Measurements from ENCODE around the gene ZNF354C. TPM values are rescaled to one million over a fixed set of nuclear protein-coding genes. Genes with fewer than 3 reads are reported as not detected.

The ZNF354C gene
- total and polyA plus RNA-seq, 2 of the 4 experiments (the other 2 are of a cell fraction) = 1.9 to 5.6 TPM

GRCh38 chr5:179033004-179033580 is 27.1 kb upstream of the ZNF354C start:
- Histone ChIP-seq H3K23ac (ENCODE audit: low read depth, low read length) (no peak overlapping the region), H4K91ac (ENCODE audit: insufficient read depth, low read depth, low read length) (no peak overlapping the region), H3K9me1 (ENCODE audit: insufficient read depth, low read length) (no peaks in the 10 kb centered on the region), H2AFZ (replicated peaks; ENCODE audit: low read length, poor library complexity) (no peak overlapping the region), H3K4me3 (ENCODE audit: insufficient read depth, low read depth, low read length) (no peak overlapping the region), H3K9ac (ENCODE audit: low read depth, low read length) (no peak overlapping the region), H3K36me3 (ENCODE audit: control insufficient read depth, insufficient read depth, low read length) (peaks cover 17% of the 10 kb centered on the region), H4K20me1 (ENCODE audit: insufficient read depth, low read length) (no peaks in the 10 kb centered on the region), H4K5ac (ENCODE audit: low read depth, low read length) (no peak overlapping the region), H3K4ac (ENCODE audit: low read depth, low read length) (no peak overlapping the region), H3K79me1 (ENCODE audit: low read depth in 1 of 2, low read length in 2 of 2) (no peaks in the 10 kb centered on the region), H2AK5ac (ENCODE audit: low read depth, low read length) (no peak overlapping the region), H3K9me3 (ENCODE audit: control insufficient read depth, insufficient read depth, low read length) (peaks cover 55% of the 10 kb centered on the region), H2BK120ac (ENCODE audit: low read depth, low read length) (no peak overlapping the region), H3K4me2 (ENCODE audit: low read depth, low read length) (no peak overlapping the region), H2BK15ac (ENCODE audit: low read depth, low read length) (no peak overlapping the region), H3K56ac (ENCODE audit: extremely low read depth, insufficient read depth, low read length) (no peak overlapping the region), H4K8ac (ENCODE audit: low read depth in 2 of 2, low read length in 2 of 2) (no peak overlapping the region), H2BK5ac (ENCODE audit: low read depth, low read length, poor library complexity, severe bottlenecking) (no peak overlapping the region), H3K27me3 (ENCODE audit: control insufficient read depth, insufficient read depth, low read length) (no peaks in the 10 kb centered on the region), H3K14ac (replicated peaks; ENCODE audit: low read depth, low read length) (no peak overlapping the region), H3K18ac (ENCODE audit: low read depth, low read length) (no peak overlapping the region), H3K4me1 (ENCODE audit: control insufficient read depth, insufficient read depth, low read length) (no peaks in the 10 kb centered on the region), H3K27ac (ENCODE audit: insufficient read depth, low read length) (no peak overlapping the region), H2AK9ac (replicated peaks; ENCODE audit: low read depth, low read length, poor library complexity) (no peak overlapping the region), H2BK20ac (ENCODE audit: low read depth, low read length) (no peak overlapping the region)
- intact Hi-C loops (cut with micrococcal nuclease) (no loop called here), dilution Hi-C loops (cut with HindIII; ENCODE audit: low sequenced_read_pairs, unreplicated experiment) (no loop called here), in situ Hi-C loops (cut with MboI; ENCODE audit: low sequenced_read_pairs) (no loop called here)
- no peak for ATAC-seq (ENCODE audit: low read depth)
- no peak for TF ChIP-seq RCOR1 (IDR thresholded peaks at IDR 0.05; ENCODE audit: insufficient replicate concordance, low read length)
- no peak for TF ChIP-seq MAFK (IDR thresholded peaks at IDR 0.05; ENCODE audit: low read depth, low read length)
- TF ChIP-seq RAD21 (IDR thresholded peaks at IDR 0.05; ENCODE audit: low read length) = no peak
- TF ChIP-seq BHLHE40 (IDR thresholded peaks at IDR 0.05; ENCODE audit: low read depth, low read length) = no peak
- TF ChIP-seq SMC3 (IDR thresholded peaks at IDR 0.05; ENCODE audit: low read depth, low read length) = no peak
- no peak for TF ChIP-seq USF2 (IDR thresholded peaks at IDR 0.05; ENCODE audit: low read depth, low read length)
- no peak for TF ChIP-seq POLR2A (IDR thresholded peaks at IDR 0.05; ENCODE audit: low read depth, low read length)
- no peak for TF ChIP-seq RFX5 (IDR thresholded peaks at IDR 0.05; ENCODE audit: low read depth, low read length)
- TF ChIP-seq CTCF (conservative IDR thresholded peaks at IDR 0.05; ENCODE audit: low read depth, low read length) = no peak
- no peak for TF ChIP-seq MAZ (IDR thresholded peaks at IDR 0.05; ENCODE audit: borderline replicate concordance, low read depth, low read length)
- TF ChIP-seq MXI1 (IDR thresholded peaks at IDR 0.05; ENCODE audit: borderline replicate concordance, low read depth, low read length) = no peak
- TF ChIP-seq ELK1 (IDR thresholded peaks at IDR 0.05; ENCODE audit: borderline replicate concordance, low read depth, low read length) = no peak
- no peak for TF ChIP-seq NFE2L2 (IDR thresholded peaks at IDR 0.05; ENCODE audit: low read depth, low read length)
- TF ChIP-seq CHD1 (IDR thresholded peaks at IDR 0.05; ENCODE audit: low read depth, low read length) = no peak
- ChIA-PET POLR2A (ENCODE audit: unreplicated experiment) (no interaction called here), CTCF (no interaction called here)
- no CpG with 5 or more reads among the region's 7 CpGs for WGBS, 2 experiments (ENCODE audit: extremely low coverage in 2 of 2, insufficient read length in 1 of 2)
- BruUV-seq (replicated peaks) = no TSS peak
- no peak for DNase-seq
